ENCODE results near the gene GALNT16. TPM values are rescaled to one million over a fixed set of nuclear protein-coding genes. Genes with fewer than 3 reads are reported as not detected.

The GALNT16 gene
- total RNA-seq, 2 donors from 2014 or later: 0.05 TPM; not detected in 1

DNA sequence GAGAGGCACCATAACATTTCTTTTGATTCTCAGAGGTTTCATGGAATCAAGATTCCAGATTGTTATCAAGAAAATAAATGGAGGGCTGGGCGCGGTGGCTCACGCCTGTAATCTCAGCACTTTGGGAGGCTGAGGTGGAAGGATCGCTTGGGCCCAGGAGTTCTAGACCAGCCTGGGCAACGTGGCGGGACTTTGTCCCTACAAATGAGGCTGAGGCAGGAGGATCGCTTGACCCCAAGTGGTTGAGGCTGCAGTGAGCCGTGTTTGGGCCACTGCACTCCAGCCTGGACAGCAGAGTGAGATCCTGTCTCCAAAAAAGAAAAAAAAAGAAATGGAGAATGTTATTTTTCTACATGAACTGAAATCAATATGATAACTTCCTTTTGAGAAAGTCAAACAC is 139.8 kb downstream of the GALNT16 start:
- ATAC-seq (no peak), DNase-seq (ENCODE audit: low spot score) (no peak)
- peaks cover 17% of the 10 kb centered on the region for H3K36me3 Mint-ChIP-seq
- peak overlapping the region; percentile 99 to 100 for H3K27ac Mint-ChIP-seq
- H3K4me3 Mint-ChIP-seq: peak overlapping the region; percentile 93
- no peaks in the 10 kb centered on the region for H3K9me3 Mint-ChIP-seq
- peaks cover 30 to 48% of the 10 kb centered on the region in 2 donors for H3K4me1 Mint-ChIP-seq (ENCODE audit: low read depth in 2 of 2)
- no peaks in the 10 kb centered on the region for H3K27me3 Mint-ChIP-seq

DNA sequence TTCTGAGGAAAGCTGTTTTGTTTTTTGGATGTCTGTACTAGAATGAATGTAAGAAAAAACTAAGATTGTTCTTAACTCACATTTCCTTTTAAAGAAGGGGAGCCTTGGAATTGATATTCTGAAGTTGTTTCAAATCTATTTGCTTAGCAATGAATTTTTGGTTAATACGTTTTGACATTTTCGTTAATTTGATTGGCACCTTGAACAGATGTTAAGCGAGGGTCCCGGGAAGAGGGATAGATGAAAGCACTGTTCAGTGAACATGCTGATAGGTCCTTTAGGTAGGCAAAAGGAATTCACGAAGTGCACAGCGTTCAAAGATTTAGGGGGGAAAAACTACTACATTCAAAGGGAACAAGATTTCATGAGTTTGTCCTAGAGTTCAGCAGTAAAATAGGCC is 140.2 kb downstream of the GALNT16 start:
- Mint-ChIP-seq H3K9me3 (no peaks in the 10 kb centered on the region), H3K27ac (peak overlapping the region; percentile 99 to 100), H3K36me3 (peaks cover 16% of the 10 kb centered on the region), H3K4me1 (ENCODE audit: low read depth in 2 of 2) (peaks cover 32 to 51% of the 10 kb centered on the region in 2 donors), H3K27me3 (no peaks in the 10 kb centered on the region), H3K4me3 (peak overlapping the region; percentile 93)
- ATAC-seq (no peak), DNase-seq (ENCODE audit: low spot score) (no peak)

DNA sequence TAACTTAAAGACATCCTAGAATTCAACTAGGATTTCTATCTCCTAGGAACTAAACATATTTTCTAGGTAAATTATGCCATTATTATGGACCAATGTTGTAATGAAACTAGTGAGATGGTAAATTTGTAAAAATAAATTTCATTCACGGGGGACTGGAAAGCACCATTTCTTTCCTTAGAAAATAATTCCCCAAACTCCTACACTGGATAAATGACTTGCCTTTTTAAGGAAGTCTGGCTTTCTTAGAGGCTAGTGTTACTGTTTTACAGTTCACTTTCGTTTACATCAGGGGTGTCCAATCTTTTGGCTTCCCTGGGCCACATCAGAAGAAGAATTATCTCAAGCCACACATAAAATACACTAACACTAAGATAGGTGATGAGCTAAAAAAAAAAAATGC is 141.9 kb downstream of the GALNT16 start:
- H3K4me1 Mint-ChIP-seq (ENCODE audit: low read depth in 2 of 2): peaks cover 27 to 40% of the 10 kb centered on the region in 2 donors
- H3K9me3 Mint-ChIP-seq: no peaks in the 10 kb centered on the region
- no peak overlapping the region for H3K27ac Mint-ChIP-seq
- no peak for ATAC-seq
- H3K36me3 Mint-ChIP-seq: peaks cover 7% of the 10 kb centered on the region
- no peaks in the 10 kb centered on the region for H3K27me3 Mint-ChIP-seq
- peak overlapping the region; percentile 38 for H3K4me3 Mint-ChIP-seq
- no peak for DNase-seq (ENCODE audit: low spot score)

DNA sequence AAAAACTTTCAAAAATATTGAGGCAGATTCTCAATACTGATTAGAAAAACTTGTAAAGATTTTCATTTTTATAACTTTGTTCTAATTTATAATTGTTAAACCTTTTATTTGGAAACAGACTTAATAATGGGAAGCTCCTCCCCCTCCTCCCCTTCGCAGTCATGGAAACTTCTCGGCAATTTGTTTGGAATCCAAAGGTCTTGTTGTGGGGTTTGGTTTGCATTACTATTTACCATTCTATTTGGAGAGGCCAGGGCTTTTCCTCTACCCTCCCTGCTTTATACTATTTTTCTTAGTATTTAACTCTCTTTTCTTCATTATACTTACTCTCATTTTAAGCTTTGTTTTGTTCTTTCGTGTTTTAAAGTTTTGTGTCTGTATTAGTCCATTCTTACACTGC is 144.5 kb downstream of the GALNT16 start:
- no peak overlapping the region for H3K27ac Mint-ChIP-seq
- peaks cover 30 to 42% of the 10 kb centered on the region in 2 donors for H3K4me1 Mint-ChIP-seq (ENCODE audit: low read depth in 2 of 2)
- ATAC-seq: no peak

DNA sequence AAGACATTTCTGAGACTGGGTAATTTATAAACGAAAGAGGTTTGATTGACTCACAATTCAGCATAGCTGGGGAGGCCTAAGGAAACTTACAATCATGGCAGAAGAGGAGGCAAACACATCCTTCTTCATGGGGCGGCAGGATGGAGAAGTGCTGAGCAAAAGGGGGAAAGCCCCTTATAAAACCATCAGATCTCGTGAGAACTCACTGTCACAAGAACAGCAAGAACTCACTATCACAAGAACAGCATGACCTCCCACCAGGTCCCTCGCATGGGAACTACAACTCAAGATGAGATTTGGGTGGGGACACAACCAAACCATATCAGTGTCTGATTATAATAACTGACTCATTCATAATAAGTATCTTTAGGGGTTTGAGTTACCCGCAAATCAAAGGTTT is 144.9 kb downstream of the GALNT16 start:
- H3K36me3 Mint-ChIP-seq: no peaks in the 10 kb centered on the region
- H3K4me1 Mint-ChIP-seq (ENCODE audit: low read depth in 2 of 2): peaks cover 30 to 38% of the 10 kb centered on the region in 2 donors
- ATAC-seq (no peak), DNase-seq (ENCODE audit: low spot score) (no peak)
- H3K27ac Mint-ChIP-seq: no peak overlapping the region
- H3K9me3 Mint-ChIP-seq: no peaks in the 10 kb centered on the region
- H3K27me3 Mint-ChIP-seq: no peaks in the 10 kb centered on the region
- no peak overlapping the region for H3K4me3 Mint-ChIP-seq

More for the DNA sequence above, 144.5 kb downstream of the GALNT16 start:
- no peaks in the 10 kb centered on the region for H3K36me3 Mint-ChIP-seq
- no peak for DNase-seq (ENCODE audit: low spot score)
- no peak overlapping the region for H3K4me3 Mint-ChIP-seq
- H3K9me3 Mint-ChIP-seq: no peaks in the 10 kb centered on the region
- no peaks in the 10 kb centered on the region for H3K27me3 Mint-ChIP-seq

DNA sequence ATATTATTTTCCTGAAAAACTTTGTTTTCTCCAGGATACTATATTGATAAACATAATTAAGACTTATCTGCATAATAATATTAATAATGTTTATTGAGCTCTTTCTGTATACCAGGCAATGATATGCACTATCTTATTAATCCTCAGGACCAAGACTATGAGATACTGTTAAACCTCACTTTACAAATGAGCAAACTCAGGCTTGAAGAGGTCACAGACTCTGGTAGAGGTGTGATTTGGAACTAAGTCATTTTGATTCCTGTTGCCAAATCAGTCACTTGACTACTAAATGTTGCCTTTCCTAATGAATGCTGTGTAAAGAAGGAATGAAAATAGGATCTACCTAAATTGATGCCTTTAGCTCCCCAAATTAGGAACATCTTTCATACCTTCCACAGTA is 145.8 kb downstream of the GALNT16 start:
- H3K36me3 Mint-ChIP-seq: no peaks in the 10 kb centered on the region
- no peak overlapping the region for H3K27ac Mint-ChIP-seq
- ATAC-seq (peak in 1 of 2 donors; percentile 68), DNase-seq (ENCODE audit: low spot score) (no peak)
- no peaks in the 10 kb centered on the region for H3K27me3 Mint-ChIP-seq
- no peaks in the 10 kb centered on the region for H3K9me3 Mint-ChIP-seq
- peaks cover 22 to 29% of the 10 kb centered on the region in 2 donors for H3K4me1 Mint-ChIP-seq (ENCODE audit: low read depth in 2 of 2)
- no peak overlapping the region for H3K4me3 Mint-ChIP-seq

Other genes with a start within 250 kb of the GALNT16 start
- 10 to 100 TPM; 51.3 to 52.0 TPM for gene DCAF5, start 107.0 kb upstream of the GALNT16 start, total RNA-seq
- gene EXD2, start 68.7 kb upstream of the GALNT16 start, total RNA-seq: 10 to 100 TPM in 1 of 2 donors, 1 to 10 TPM in 1; 8.7 to 10.4 TPM
- gene ERH, start 138.1 kb downstream of the GALNT16 start, total RNA-seq: 100 to 1,000 TPM; 227 to 233 TPM
- gene SLC39A9, start 138.5 kb downstream of the GALNT16 start, total RNA-seq: 10 to 100 TPM; 59.5 to 62.2 TPM
- under 1 TPM; 0.14 to 0.21 TPM for gene PLEKHD1, start 224.6 kb downstream of the GALNT16 start, total RNA-seq

Measured in natural killer cell treated with Interleukin-12 subunit alpha and Interleukin-12 subunit beta and Interleukin-15 and Interleukin-18, amount 100 ng/mL, for 72 hours (primary cell).